NCI-H2196 treated with DMSO at 0.1 percent for 48 hours (cell line): ENCODE measurements around the gene SPATA31E1.
"Not testable (repeated sequence)": the region's sequence is repeated elsewhere in the genome, so short reads cannot be mapped to it uniquely, and the experiment has no call there.

ENCODE experiments used
- DNase-seq: peaks from one replicate; lab custom pipeline; 2025; ENCODE audit not compliant: unreplicated experiment; lab: John Stamatoyannopoulos, UW

Gene SPATA31E1

DNA sequence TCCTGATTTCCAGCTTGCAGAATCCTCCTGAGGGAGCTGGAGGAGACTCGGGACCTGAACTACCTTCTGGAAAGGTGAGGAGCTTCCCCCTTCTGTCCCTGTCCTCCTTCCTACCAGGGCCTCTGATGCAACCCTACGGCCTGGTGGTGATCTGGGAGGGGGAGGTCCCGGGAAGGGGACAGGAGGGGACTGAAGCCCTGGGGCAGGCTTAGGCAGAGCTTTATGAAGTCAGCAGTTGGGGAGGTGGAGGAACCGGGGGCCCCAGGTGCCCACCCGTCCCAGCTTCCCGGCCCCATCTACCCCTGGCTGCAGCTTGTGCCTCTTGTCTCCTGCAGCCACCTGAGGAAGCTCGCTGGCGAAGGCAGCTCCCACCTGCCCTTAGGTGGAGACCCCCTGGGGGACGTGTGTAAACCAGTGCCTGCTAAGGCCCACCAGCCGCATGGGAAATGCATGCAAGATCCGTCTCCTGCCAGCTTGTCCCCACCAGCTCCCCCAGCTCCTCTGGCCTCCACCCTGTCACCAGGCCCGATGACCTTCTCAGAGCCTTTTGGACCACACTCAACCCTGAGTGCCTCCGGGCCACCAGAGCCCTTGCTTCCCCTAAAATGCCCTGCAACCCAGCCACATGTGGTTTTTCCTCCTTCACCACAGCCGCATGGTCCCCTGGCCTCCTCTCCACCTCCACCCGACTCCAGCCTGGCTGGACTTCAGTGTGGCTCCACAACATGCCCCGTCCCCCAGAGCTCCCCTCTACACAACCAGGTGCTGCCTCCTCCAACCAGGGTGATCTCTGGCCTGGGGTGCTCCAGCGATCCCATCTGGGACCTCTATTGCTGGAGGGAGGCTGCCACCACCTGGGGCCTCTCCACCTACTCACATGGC lies 2.1 kb downstream of the SPATA31E1 start:
- no peak for DNase-seq

DNA sequence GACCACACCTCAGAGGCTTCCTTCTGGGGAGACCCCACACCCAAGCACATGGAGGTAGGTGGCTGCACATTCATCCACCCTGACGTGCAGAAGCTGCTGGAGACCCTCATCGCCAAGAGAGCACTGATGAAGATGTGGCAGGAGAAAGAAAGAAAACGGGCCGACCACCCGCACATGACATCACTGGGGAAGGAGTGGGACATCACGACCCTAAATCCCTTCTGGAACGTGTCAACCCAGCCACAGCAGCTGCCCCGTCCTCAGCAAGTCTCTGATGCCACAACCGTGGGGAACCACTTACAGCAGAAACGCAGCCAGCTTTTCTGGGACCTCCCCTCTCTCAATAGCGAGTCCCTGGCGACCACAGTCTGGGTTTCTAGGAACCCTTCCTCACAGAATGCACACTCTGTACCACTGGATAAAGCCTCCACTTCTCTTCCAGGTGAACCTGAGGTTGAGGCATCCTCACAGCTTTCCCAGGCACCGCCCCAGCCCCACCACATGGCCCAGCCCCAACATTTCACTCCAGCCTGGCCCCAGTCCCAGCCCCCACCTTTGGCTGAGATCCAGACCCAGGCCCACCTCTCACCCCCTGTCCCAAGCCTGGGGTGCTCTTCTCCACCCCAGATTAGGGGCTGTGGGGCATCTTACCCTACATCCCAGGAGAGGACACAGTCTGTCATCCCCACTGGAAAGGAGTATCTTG lies 3.0 kb downstream of the SPATA31E1 start:
- DNase-seq, result no peak

DNA sequence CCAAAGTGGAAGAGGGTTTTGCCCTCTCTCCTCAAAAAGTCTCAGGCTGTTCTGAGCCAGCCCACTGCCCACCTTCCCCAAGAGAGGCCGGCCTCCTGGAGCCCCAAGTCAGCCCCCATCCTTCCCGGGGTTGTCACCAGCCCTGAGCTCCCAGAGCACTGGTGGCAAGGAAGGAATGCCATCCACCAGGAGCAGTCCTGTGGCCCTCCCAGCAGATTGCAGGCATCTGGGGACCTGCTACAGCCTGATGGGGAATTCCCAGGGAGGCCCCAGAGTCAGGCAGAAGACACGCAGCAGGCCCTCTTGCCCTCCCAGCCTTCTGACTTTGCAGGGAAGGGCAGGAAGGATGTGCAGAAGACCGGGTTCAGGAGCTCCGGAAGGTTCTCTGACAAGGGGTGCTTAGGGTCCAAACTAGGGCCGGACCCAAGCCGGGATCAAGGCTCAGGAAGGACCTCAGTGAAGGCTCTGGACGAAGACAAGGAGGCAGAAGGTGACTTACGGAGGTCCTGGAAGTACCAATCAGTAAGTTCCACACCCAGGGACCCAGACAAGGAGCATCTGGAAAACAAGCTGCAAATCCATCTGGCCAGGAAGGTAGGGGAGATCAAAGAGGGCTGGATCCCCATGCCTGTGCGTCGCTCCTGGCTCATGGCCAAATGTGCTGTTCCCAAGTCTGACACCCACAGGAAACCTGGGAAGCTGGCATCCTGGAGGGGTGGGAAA lies 3.7 kb downstream of the SPATA31E1 start:
- DNase-seq, result no peak

DNA sequence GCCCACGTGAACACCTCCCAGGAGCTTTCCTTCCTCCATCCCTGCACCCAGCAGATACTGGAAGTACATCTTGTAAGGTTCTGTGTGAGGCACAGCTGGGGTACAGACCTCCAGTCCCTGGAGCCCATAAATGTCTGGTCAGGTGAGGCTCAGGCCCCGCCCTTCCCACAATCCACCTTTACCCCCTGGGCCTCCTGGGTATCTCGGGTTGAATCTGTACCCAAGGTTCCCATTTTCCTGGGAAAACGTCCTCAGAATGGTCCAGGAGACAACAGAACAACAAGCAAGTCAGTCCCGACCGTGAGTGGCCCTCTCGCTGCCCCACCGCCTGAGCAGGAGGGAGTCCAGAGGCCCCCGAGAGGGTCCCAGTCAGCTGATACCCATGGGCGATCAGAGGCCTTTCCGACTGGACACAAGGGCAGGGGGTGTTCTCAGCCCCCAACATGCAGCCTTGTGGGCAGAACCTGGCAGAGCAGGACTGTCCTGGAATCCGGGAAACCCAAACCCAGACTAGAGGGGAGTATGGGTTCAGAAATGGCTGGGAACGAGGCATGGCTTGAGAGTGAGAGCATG lies 4.3 kb downstream of the SPATA31E1 start:
- DNase-seq, result no peak

DNA sequence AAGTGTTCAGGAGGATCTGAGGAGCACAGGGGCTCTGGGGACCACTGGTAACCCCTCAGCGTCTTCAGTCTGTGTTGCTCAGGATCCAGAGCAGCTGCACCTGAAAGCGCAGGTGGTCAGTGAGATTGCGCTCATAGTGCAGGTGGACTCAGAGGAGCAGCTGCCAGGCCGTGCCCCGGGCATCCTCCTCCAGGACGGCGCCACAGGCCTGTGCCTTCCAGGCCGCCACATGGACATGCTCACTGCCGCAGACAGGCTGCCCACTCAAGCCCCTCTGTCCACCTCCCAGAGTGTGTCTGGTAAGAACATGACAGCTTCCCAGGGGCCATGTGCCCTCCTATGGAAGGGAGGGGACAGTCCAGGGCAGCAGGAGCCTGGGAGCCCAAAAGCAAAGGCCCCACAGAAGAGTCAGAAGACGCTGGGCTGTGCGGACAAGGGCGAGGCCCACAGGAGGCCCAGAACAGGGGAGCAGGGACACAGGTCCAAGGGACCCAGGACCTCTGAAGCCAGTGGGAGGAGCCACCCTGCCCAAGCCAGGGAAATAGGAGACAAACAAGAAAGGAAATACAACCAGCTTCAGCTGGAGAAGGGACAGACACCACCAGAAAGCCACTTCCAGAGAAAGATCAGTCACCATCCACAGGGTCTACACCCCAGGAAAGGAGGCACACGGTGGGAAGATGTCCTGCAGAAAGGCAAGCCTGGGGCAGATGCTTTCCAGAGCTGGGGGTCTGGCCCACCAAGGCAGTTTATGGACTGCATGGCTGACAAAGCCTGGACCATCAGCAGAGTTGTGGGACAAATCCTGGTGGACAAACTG lies 5.2 kb downstream of the SPATA31E1 start:
- DNase-seq, result no peak

DNA sequence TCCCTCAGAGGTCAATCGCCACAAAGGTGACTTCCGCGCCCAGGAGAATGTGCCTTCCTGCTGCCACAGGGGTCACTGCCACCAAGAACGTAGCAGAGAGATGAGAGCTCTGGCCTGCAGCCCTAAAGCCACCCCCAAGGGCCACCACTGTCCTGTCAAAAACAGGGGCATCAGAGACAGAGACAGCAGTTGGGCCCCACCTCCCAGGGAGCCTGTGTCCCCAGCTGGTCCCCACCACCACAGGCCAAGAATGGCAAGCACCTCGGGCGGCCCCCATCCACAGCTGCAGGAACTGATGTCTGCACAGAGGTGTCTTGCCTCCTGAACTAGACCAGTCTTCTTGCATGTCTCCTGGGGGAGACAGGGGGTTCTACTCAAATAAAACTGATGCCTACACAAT lies 5.8 kb downstream of the SPATA31E1 start:
- no peak for DNase-seq

DNA sequence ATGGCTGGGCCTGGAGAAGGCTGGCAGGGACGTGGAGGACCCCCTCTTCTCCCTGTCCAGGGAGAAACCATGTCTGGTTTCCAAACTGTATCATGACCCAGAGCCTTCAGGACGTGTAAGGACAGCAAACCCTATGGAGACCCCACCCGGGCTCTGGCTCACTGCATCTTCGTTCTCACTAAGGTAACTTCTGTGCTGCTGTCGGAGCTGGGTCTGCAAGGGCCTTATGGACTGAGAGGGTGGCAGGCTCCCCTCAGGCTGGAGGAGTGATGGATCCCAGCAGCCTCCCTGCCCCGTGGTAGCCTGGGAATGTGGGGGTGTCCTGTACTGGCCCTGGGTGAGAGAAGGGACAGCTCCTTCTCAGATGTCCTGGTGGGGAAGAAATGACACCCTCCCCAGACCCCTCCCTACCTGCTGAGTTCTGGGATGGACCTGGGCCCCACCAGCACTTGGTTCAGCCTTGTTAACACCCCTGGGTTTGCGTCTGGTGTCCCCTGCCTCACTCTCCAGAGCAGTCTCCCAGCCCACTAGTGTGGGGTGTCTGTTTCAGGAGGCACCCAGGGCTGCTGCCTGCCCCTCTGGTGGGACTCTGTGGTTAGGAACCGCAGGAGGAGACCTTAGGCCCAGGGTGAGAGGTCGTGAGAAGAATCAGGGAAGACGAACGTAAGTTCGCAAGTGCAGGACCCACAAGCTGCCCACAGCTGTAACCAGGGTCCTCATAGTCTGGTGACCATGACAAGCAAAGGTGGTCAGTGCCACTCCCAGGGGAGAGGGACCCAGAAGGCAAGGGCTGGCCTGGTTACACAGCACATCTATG lies 6.6 kb downstream of the SPATA31E1 start:
- no peak for DNase-seq

DNA sequence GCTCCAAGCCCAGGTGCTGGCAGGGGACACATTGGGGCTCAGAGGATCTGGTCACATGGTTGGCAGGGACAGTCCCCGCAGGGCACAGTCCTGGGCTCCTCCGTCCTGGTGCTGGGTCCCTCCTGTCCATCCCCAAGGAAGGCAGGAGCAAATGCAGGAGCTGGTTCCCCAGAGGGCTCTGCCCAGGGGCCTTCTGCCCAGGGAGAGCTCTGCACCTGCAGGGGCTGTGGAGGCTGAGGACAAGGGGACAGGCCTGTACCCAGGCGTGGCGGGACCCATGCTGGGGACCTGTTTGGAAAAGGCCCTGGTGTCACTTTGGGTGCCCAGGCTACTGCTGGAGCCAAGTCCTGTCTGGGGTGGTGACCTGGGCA lies 7.2 kb downstream of the SPATA31E1 start:
- DNase-seq, result no peak

DNA sequence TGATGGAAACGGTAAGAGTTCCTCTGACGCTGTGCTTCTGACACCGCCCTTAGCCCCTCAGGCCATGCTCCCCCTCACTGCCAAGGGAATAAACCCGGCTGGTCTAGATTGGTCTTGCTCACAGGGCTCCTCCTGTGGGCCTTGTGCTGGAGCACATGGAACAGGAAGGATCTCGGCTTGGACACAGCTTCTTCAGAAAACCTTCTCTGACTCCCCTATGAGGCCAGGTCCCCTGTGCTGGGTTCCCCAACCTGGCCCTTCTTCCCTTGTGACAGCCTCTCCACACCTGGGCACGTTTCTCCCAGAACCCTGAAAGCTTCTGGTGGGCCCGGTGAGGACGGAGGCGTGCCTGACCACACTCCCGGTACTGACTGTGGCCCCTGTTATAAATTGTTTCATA lies 8.2 kb downstream of the SPATA31E1 start:
- DNase-seq, result no peak

DNA sequence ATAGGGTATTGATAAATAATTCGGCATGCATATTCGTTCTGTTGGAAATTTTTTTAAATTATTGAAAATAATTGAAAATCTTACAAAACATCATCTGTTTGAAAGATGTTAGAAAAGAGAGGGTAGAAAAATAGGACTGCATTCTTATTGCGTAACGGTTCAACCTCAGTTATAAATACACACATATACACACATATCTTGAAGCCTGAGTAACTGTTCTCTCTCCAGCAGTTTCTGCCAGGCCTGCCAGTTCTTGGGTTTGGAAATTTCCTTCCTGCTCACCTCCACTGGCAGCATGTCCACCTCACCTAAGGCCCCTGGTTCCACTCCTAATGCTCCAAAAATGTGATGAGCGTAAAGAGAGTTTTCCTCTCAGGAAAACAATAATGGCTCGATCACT lies 9.1 kb downstream of the SPATA31E1 start:
- no peak for DNase-seq

DNA sequence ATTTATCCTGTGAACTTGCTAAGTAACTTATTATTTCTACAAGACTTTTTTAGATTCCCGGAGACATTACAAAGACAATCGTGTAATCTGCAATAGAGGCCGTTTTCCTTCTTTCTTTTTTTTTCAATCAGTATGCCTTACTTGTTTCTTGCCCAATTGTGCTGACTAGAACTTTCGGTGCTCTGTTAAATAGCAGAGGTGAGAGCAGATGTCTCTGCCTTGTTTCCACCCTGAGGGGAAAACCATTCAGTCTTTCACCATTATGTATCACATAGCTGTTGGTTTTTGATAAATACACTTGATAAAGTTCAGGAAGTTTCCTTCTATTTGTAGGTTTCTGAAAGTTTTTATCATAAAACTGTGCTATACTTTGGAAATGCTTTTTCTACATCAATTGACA lies 10.3 kb downstream of the SPATA31E1 start:
- no peak for DNase-seq

DNA sequence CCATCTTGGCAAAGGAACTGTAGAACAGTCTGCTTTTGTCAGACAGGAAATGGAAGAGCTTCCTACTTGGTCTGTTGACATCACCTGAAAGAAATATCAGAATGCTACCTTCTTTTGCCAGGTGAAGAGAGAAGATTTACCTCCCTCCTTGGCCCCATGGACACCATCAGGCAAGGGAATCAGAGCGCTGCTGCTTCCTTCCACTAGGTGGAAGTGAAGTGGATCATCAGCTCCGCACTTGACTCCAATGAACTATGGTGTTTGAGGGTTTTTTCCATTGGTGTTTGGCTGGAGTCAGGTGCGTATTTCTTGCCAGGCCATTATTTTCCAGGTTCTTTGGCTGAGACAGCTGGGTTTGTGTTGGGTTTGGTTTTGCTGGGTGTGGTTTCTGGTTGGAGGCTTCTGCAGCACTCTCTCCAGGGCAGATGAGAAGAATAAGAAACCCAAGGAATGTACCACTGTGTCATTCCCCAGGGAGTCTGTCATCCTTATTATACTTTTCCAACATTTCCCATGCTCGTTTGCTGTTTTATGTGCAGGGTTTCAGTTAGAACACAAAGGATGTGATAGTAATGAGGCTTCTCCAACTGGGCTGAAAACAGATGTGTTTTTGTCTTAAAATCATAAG lies 12.4 kb downstream of the SPATA31E1 start:
- no peak for DNase-seq

DNA sequence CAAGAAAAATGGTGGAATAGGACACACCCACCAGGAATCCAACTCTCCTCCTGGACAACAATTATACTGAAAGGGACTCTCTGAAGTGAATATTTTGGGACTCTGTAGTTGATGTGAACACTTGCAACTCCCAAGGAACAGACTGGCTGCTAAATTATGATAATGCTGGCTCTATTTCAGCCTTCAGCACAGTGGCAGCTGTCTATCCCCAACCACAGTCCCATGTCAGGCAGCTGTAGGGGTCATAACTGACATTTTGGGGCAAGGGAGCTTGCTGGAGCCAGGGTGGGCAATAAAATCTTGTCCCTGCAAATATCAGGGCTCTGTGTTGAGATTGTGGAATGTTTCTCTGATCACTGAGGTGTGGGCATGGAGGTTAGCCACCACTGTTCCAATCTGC lies 14.2 kb downstream of the SPATA31E1 start:
- DNase-seq, result no peak

DNA sequence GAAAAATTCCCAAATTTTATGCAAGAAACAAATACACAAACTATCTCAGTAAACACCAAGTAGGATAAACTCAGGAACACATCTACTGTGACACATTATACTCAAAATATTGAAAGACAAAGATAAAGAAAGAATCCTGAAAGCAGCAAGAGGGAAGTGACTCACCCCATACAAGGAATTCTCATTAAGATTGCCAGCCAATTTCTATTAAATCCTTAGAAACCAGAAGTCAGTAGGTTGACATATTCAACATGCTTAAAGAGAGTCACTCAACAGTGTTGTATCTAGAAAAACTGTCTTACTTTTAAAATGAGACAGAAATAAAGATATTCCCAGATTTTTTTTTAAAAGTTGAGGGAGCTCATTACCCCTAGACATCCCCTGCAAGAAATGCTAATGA lies 15.5 kb downstream of the SPATA31E1 start:
- DNase-seq, result no peak

DNA sequence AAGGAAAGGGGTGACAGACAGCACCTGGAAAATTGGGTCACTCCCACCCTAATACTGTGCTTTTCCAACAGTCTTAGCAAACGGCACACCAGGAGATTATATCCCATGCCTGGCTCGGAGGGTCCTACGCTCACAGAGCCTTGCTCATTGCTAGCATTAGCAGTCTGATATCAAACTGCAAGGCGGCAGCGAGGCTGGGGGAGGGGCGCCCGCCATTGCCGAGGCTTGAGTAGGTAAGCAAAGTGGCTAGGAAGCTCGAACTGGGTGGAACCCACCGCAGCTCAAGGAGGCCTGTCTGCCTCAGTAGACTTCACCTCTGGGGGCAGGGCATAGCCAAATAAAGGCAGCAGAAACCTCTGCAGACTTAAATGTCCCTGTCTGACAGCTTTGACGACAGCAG lies 19.7 kb downstream of the SPATA31E1 start:
- not testable (repeated sequence) for DNase-seq

DNA sequence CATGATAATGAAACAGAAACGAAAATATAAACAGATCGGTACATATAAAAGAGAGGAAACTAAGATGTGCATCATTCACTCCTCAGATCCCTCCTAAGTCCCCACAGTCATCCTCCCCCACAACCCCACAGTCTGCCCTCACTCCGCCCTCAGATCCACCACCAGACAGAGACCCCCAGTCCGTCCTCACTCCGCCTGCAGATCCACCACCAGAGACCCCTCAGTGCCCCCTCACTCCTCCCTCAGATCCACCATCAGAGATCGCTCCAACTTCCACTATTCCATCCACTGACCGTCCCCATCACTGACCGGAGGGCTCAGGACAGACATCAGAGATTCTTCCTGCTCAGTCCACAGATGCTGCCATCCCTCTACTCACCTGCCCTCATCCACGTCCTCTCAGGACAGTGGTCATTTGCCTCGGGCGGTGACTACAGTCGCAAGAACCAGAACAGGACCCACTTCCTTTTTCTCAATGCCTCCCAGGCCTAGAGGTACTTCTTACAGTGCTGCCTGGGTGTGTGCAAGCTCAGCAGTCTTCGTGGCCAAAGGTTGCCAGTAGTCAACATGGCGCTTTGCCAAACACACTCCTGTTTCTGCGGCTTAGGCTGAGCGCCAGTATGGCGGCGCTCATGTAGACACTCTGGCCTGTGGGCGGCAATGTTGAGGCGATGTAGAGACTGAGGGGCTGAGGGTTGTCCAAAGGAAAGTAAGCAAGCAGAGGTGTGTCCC lies 26.8 kb downstream of the SPATA31E1 start:
- DNase-seq, result peak; percentile 56

DNA sequence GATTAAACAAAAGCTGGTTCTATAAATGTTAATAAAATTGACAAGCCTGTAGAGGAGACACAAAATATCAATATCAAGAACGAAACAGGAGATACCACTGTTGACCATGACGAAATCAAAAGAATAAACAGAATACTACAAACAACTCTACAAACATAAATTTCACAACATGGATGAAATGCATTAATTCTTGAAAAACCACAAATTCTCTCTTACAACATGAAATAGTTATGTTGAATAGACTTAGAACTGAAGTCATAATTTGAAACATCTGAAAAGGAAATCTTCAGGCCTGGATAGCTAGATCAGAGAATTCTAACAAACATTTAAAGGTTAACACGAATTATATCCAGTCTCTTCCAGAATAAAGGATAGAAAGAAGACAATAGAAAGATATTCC lies 28.1 kb downstream of the SPATA31E1 start:
- DNase-seq, result no peak

DNA sequence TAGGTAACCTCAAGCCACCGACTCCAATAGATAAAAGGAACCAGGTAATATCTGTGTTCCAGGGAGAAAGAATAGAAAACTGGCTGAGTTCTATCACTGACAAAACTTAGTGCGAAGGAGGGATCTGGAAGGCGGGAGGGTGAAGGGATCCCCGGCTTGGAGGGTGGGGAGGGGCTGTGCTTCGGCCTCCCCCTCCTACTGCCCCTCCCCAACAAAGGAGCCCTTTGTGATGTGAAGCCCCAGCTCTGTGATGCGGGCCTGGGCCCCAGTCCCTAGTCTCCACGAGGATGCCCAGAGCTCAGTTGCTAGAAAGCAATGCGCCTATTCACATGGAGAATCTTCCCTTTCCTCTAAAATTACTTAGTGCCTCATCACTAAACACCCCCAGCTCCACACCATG lies 35.0 kb downstream of the SPATA31E1 start, which contains the start of gene SPATA31C1:
Gene SPATA31C1 (plus strand): TSS at position 301 of the 400 bp plus-strand sequence.
- DNase-seq, result not testable (repeated sequence)

DNA sequence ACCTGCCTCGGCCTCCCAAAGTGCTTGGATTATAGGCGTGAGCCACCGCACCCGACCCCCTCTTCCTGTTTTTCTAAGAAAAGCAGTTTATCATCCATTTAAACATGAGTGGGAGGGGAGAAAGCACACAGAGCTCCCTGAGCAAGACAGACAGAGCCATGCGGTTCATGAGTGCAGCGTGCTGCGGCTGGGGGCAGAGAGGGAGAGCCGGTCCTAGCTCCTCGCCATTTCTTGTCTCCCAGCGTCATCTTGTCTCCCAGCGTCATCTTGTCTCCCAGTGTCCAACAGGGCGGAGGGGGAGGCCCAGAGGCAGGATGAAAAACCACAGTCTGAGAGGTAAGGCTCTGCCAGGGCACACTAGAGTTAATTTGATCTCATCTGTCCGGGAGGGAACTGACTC lies 36.3 kb downstream of the SPATA31E1 start:
- DNase-seq, result not testable (repeated sequence)
